ENCODE measurements around the gene SERPINH1. TPM values are rescaled to one million over a fixed set of nuclear protein-coding genes. Genes with fewer than 3 reads are reported as not detected.

Gene SERPINH1
- total RNA-seq, 1 experiment from 2014 or later: 394 TPM

- no peak for DNase-seq (ENCODE audit: low spot score)
Observed at GRCh38 chr11:75595429-75595828, 33.4 kb downstream of the SERPINH1 start.

- DNase-seq (ENCODE audit: low spot score): no peak
Observed at GRCh38 chr11:75596914-75597313, 34.9 kb downstream of the SERPINH1 start.

- DNase-seq (ENCODE audit: low spot score): peak; percentile 69
Observed at GRCh38 chr11:75597636-75598035, 35.6 kb downstream of the SERPINH1 start.

GRCh38 chr11:75598264-75598663 lies 36.2 kb downstream of the SERPINH1 start:
- no peak for DNase-seq (ENCODE audit: low spot score)

- DNase-seq (ENCODE audit: low spot score): no peak
Observed at GRCh38 chr11:75598900-75599299, 36.8 kb downstream of the SERPINH1 start.

GRCh38 chr11:75600356-75600755 lies 38.3 kb downstream of the SERPINH1 start:
- no peak for DNase-seq (ENCODE audit: low spot score)

GRCh38 chr11:75601494-75601893 lies 39.4 kb downstream of the SERPINH1 start:
- no peak for DNase-seq (ENCODE audit: low spot score)

- DNase-seq (ENCODE audit: low spot score): peak; percentile 57
Observed at GRCh38 chr11:75602951-75603350, 40.9 kb downstream of the SERPINH1 start.

GRCh38 chr11:75603791-75604736 lies 42.0 kb downstream of the SERPINH1 start:
- peak; percentile 96 for DNase-seq (ENCODE audit: low spot score)

- no peak for DNase-seq (ENCODE audit: low spot score)
Observed at GRCh38 chr11:75606099-75606498, 44.0 kb downstream of the SERPINH1 start.

GRCh38 chr11:75611823-75612222 lies 49.8 kb downstream of the SERPINH1 start:
- DNase-seq (ENCODE audit: low spot score): no peak

- no peak for DNase-seq (ENCODE audit: low spot score)
Observed at GRCh38 chr11:75615751-75616150, 53.7 kb downstream of the SERPINH1 start.

GRCh38 chr11:75616281-75616680 lies 54.2 kb downstream of the SERPINH1 start:
- DNase-seq (ENCODE audit: low spot score): no peak

Other genes starting within 250 kb of the SERPINH1 start
- 18.4 and 22.2 TPM in 2 replicates for gene ARRB1, start 210.6 kb upstream of the SERPINH1 start, total RNA-seq (2014; rRNA removed; shearing (Covaris generic))
- gene RPS3, start 162.7 kb upstream of the SERPINH1 start, total RNA-seq (2014; rRNA removed; shearing (Covaris generic)): 1,638 and 1,693 TPM in 2 replicates
- 0.07 TPM in 1 of 2 replicates, not detected in the other for gene KLHL35, start 129.1 kb upstream of the SERPINH1 start, total RNA-seq (2014; rRNA removed; shearing (Covaris generic))
- 33.7 and 49.4 TPM in 2 replicates for gene GDPD5, start 36.3 kb upstream of the SERPINH1 start, total RNA-seq (2014; rRNA removed; shearing (Covaris generic))
- 8.9 and 10.6 TPM in 2 replicates for gene MAP6, start 106.8 kb downstream of the SERPINH1 start, total RNA-seq (2014; rRNA removed; shearing (Covaris generic))
- gene MOGAT2, start 155.6 kb downstream of the SERPINH1 start, total RNA-seq (2014; rRNA removed; shearing (Covaris generic)): 0.07 TPM in 1 of 2 replicates, not detected in the other
- gene DGAT2, start 206.5 kb downstream of the SERPINH1 start, total RNA-seq (2014; rRNA removed; shearing (Covaris generic)): 15.2 and 15.9 TPM in 2 replicates

Data from A172 (cell line).